ENCODE measurements around the gene GRHL1.

GRHL1 gene

DNA sequence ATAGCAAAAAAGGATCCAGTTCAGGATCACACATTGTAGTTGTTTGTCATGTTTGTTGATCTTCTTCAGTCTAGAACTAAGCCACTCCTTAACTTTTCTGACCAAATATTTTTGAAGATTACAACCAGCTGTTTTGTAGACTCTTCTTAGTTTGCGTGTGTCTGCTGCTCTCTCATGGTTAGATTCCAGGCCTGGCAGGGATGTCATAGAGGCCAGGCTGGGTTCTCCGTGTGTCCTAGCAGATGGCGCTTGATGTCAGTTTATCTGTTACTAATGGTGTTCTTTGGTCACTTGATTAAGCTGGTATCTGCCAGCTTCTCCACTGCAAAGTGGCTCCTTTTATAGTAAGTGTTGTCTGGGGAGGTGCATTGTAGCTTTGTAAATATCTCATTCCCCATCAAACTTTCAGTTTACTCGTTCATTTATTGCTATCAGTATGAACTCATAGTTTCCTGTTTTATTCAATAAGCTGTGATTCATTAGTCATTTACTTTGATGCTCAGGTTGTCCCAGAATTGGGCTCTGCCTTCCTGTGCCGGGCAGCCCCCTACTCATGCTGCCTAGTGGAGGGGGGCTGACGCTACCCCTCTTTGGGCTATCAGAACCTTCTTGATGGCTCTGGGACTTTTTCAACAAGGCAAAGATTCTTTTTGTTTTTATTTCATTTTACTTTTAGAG lies 42.1 kb downstream of the GRHL1 start:
- TF ChIP-seq, protein P1, sequence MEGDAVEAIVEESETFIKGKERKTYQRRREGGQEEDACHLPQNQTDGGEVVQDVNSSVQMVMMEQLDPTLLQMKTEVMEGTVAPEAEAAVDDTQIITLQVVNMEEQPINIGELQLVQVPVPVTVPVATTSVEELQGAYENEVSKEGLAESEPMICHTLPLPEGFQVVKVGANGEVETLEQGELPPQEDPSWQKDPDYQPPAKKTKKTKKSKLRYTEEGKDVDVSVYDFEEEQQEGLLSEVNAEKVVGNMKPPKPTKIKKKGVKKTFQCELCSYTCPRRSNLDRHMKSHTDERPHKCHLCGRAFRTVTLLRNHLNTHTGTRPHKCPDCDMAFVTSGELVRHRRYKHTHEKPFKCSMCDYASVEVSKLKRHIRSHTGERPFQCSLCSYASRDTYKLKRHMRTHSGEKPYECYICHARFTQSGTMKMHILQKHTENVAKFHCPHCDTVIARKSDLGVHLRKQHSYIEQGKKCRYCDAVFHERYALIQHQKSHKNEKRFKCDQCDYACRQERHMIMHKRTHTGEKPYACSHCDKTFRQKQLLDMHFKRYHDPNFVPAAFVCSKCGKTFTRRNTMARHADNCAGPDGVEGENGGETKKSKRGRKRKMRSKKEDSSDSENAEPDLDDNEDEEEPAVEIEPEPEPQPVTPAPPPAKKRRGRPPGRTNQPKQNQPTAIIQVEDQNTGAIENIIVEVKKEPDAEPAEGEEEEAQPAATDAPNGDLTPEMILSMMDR (IDR thresholded peaks at IDR 0.05; ENCODE audit: low read depth, low read length): no peak
- H3K4me3 ChIP-seq (ENCODE audit: low read depth, low read length): no peak overlapping the region

DNA sequence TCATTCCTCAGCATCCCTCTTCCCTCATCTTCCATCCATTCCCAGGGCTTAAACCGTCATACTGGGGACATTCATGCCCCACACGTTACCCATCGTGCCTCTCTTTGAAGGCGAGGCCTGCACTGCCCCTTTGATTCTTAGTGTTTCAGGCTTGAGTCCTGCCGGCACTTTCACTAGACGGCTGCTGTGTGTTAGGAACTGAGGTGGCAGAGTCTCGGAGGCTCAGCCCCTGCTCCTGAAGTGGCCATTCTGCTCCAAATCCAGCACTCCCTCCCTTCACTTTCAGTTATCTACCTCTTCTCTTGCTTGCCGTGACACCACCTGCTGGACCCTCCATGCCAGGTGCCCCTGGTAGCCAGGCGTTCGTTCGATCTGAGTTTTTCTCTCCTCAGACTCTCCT lies 43.0 kb downstream of the GRHL1 start:
- TF ChIP-seq, protein P1 (IDR thresholded peaks at IDR 0.05; ENCODE audit: low read depth, low read length): no peak
- H3K4me3 ChIP-seq (ENCODE audit: low read depth, low read length): no peak overlapping the region

DNA sequence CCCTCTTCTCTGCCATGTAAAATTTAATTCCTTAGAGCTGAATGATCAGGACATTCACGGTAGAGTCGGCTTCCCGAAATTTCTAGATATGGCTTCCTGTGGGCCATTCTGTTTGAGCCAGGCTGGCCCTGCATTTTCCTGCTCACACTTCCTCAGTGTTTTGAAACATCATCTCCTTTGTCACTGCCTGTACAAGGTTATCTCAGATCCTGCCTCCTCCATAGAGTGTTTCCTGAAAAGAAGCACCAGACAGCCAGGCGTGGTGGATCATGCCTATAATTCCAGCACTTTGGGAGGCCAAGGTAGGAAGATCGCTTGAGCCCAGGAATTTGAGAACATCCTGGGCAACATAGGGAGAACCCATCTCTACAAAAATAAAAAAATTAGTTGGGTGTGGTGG lies 43.6 kb downstream of the GRHL1 start:
- H3K4me3 ChIP-seq (ENCODE audit: low read depth, low read length): no peak overlapping the region
- TF ChIP-seq, protein P1 (IDR thresholded peaks at IDR 0.05; ENCODE audit: low read depth, low read length): no peak

DNA sequence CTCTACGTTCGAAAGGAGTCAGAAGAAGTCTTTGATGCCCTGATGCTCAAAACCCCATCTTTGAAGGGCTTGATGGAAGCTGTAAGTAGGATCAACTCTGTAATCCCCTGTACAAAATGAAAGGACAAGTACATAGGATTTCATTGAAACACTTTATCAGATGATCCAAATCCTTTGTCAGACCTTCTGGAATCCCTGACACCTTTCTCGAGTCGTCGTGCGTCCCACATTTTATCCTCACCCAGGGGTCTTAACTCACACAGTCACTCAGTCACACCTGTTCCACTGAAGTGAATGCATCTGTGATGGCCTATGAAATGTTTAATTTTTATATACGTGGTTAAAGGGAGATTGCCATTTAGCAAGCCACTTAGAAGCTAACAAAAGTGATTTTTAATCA lies 44.8 kb downstream of the GRHL1 start:
- TF ChIP-seq, protein P1 (IDR thresholded peaks at IDR 0.05; ENCODE audit: low read depth, low read length): no peak
- H3K4me3 ChIP-seq (ENCODE audit: low read depth, low read length): no peak overlapping the region

DNA sequence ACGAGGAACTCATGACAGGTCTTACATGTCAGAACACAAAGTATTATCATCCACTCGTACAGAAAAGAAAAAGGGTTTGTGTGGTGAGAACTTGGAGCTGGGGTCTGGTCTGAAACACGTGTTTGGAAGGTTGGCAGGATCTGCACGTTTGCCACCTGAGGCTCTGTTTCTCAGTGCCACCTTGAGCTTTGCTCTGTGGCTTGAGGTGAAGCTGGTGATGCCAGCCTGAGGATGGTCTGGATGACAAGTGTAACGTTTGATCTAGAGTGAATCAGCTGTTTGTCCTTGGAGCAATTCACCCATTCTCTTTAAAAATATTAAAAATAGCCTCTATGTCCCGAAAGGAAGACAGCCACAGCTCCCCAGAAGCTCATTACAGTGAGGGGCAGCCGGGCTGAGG lies 46.4 kb downstream of the GRHL1 start:
- TF ChIP-seq, protein P1 (IDR thresholded peaks at IDR 0.05; ENCODE audit: low read depth, low read length): no peak
- H3K4me3 ChIP-seq (ENCODE audit: low read depth, low read length): no peak overlapping the region

DNA sequence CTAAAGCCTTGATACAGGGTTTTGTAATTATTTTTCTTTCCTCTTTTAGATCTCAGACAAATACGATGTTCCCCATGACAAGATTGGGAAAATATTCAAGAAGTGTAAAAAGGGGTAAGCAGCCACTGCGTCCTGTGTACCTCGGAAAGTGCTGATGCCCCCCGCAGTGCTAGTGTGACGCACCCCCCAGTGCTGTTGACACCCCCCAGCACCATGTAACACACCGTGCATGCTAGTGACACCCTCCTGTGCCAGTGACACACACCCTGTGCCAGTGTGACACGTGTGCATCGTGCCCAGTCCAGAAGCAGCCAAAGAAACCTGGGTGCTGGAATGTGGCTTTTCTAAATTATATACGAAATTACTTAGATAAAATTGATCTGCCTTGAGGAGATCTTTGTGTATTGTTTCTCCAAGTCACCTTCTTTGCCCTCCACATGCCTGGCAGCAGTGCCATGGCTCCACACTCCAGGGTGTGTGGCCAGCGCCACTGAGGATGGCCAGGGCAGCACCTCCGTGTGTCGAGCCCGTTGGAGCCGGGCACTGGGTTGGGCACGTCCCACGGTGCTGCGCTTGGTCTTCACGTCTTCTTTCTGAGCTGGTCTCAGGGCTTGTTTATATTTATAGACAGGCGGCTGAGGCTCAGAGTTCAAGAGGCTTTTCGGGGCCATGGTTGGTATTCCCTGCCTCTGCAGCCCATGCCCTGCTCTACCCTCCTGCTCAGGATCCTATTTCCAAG lies 47.6 kb downstream of the GRHL1 start:
- TF ChIP-seq, protein P1 (IDR thresholded peaks at IDR 0.05; ENCODE audit: low read depth, low read length): no peak

DNA sequence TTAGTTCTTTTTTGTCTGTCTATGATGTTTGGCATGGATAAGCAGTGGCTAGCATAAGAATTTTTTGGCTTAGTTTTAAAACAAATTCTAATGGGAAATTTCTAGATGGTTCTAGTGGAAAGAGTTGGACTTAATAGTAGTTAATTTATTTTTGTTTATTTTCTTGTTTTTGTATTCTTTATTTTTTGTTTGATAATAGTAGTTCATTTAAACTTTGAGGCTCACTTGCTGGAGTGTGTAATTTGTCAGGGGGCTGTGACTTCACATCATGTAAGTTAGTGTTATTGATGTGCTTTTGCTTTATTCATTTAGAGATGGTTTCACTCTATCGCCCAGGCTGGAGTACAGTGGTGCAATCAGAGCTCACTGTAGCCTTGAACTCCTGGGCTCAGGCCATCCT lies 48.2 kb downstream of the GRHL1 start:
- no peak overlapping the region for H3K4me3 ChIP-seq (ENCODE audit: low read depth, low read length)
- TF ChIP-seq, protein P1 (IDR thresholded peaks at IDR 0.05; ENCODE audit: low read depth, low read length): no peak

More for the DNA sequence above, 47.6 kb downstream of the GRHL1 start:
- H3K4me3 ChIP-seq (ENCODE audit: low read depth, low read length): no peak overlapping the region

All from WI38 (cell line).